ENCODE data around the gene ANHX. TPM values are rescaled to one million over a fixed set of nuclear protein-coding genes. Genes with fewer than 3 reads are reported as not detected.

Gene ANHX
- total and polyA plus RNA-seq, 2 experiments from 2014 or later = not detected

DNA sequence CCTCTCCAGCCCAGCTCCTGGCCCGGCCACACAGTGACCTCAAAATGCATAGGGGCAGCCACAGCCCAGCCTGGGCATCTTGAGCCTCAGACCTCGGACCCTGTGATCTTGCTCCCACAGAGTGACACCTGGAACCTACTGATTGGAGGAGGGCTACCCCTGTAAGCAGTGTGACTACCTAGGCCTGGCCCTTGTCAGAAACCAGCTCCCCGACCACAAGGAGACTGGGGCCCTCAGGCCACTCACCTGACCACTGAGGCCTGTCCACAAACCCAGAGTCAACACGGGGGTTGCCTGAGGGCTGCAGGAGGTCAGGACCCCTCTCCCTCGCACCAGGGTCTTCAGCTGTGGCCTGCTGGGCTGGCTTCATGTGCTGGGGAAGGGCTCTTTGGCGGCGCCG is 9.0 kb downstream of the ANHX start (continued):
- TF ChIP-seq EZH2phosphoT487 (IDR thresholded peaks at IDR 0.05; ENCODE audit: unreplicated experiment) (no peak), ZNF331 (CRISPR knock-in tag; IDR thresholded peaks at IDR 0.05; ENCODE audit: low read depth) (no peak), CTCF (conservative IDR thresholded peaks at IDR 0.05; ENCODE audit: low read depth in 2 of 2) (no peak)
- TF ChIP-seq, protein P1, sequence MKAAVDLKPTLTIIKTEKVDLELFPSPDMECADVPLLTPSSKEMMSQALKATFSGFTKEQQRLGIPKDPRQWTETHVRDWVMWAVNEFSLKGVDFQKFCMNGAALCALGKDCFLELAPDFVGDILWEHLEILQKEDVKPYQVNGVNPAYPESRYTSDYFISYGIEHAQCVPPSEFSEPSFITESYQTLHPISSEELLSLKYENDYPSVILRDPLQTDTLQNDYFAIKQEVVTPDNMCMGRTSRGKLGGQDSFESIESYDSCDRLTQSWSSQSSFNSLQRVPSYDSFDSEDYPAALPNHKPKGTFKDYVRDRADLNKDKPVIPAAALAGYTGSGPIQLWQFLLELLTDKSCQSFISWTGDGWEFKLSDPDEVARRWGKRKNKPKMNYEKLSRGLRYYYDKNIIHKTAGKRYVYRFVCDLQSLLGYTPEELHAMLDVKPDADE (IDR thresholded peaks at IDR 0.05) = no peak

- no peak overlapping the region for H3K4me3 Mint-ChIP-seq
- no peaks in the 10 kb centered on the region for H3K27me3 ChIP-seq (ENCODE audit: insufficient read depth)
- TF ChIP-seq CTCF (conservative IDR thresholded peaks at IDR 0.05; ENCODE audit: low read depth in 2 of 2) (no peak), STAT1 (IDR thresholded peaks at IDR 0.05; ENCODE audit: unreplicated experiment) (no peak), ZNF114 (CRISPR knock-in tag; IDR thresholded peaks at IDR 0.05) (no peak), POLR2AphosphoS5 (IDR thresholded peaks at IDR 0.05; ENCODE audit: low read depth) (no peak), EZH2phosphoT487 (IDR thresholded peaks at IDR 0.05; ENCODE audit: unreplicated experiment) (no peak), ZNF331 (CRISPR knock-in tag; IDR thresholded peaks at IDR 0.05; ENCODE audit: low read depth) (no peak), CREB1 (CRISPR knock-in tag; IDR thresholded peaks at IDR 0.05; ENCODE audit: low read depth) (no peak), JUNB (IDR thresholded peaks at IDR 0.05; ENCODE audit: unreplicated experiment) (no peak)
- TF ChIP-seq, protein P2, sequence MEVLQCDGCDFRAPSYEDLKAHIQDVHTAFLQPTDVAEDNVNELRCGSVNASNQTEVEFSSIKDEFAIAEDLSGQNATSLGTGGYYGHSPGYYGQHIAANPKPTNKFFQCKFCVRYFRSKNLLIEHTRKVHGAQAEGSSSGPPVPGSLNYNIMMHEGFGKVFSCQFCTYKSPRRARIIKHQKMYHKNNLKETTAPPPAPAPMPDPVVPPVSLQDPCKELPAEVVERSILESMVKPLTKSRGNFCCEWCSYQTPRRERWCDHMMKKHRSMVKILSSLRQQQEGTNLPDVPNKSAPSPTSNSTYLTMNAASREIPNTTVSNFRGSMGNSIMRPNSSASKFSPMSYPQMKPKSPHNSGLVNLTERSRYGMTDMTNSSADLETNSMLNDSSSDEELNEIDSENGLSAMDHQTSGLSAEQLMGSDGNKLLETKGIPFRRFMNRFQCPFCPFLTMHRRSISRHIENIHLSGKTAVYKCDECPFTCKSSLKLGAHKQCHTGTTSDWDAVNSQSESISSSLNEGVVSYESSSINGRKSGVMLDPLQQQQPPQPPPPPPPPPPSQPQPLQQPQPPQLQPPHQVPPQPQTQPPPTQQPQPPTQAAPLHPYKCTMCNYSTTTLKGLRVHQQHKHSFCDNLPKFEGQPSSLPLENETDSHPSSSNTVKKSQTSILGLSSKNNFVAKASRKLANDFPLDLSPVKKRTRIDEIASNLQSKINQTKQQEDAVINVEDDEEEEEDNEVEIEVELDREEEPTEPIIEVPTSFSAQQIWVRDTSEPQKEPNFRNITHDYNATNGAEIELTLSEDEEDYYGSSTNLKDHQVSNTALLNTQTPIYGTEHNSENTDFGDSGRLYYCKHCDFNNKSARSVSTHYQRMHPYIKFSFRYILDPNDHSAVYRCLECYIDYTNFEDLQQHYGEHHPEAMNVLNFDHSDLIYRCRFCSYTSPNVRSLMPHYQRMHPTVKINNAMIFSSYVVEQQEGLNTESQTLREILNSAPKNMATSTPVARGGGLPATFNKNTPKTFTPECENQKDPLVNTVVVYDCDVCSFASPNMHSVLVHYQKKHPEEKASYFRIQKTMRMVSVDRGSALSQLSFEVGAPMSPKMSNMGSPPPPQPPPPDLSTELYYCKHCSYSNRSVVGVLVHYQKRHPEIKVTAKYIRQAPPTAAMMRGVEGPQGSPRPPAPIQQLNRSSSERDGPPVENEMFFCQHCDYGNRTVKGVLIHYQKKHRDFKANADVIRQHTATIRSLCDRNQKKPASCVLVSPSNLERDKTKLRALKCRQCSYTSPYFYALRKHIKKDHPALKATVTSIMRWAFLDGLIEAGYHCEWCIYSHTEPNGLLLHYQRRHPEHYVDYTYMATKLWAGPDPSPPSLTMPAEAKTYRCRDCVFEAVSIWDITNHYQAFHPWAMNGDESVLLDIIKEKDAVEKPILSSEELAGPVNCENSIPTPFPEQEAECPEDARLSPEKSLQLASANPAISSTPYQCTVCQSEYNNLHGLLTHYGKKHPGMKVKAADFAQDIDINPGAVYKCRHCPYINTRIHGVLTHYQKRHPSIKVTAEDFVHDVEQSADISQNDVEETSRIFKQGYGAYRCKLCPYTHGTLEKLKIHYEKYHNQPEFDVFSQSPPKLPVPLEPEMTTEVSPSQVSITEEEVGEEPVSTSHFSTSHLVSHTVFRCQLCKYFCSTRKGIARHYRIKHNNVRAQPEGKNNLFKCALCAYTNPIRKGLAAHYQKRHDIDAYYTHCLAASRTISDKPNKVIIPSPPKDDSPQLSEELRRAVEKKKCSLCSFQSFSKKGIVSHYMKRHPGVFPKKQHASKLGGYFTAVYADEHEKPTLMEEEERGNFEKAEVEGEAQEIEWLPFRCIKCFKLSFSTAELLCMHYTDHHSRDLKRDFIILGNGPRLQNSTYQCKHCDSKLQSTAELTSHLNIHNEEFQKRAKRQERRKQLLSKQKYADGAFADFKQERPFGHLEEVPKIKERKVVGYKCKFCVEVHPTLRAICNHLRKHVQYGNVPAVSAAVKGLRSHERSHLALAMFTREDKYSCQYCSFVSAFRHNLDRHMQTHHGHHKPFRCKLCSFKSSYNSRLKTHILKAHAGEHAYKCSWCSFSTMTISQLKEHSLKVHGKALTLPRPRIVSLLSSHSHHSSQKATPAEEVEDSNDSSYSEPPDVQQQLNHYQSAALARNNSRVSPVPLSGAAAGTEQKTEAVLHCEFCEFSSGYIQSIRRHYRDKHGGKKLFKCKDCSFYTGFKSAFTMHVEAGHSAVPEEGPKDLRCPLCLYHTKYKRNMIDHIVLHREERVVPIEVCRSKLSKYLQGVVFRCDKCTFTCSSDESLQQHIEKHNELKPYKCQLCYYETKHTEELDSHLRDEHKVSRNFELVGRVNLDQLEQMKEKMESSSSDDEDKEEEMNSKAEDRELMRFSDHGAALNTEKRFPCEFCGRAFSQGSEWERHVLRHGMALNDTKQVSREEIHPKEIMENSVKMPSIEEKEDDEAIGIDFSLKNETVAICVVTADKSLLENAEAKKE (CRISPR knock-in tag; IDR thresholded peaks at IDR 0.05) = no peak
- DNase-seq (ENCODE audit: low spot score) = no peak
- no peak overlapping the region for H3K27ac ChIP-seq (ENCODE audit: low read depth)
- no peaks in the 10 kb centered on the region for H3K36me3 ChIP-seq (ENCODE audit: insufficient read depth)
- H3K27ac Mint-ChIP-seq = no peak overlapping the region
- no peak for ATAC-seq
- no peaks in the 10 kb centered on the region for H4K20me1 ChIP-seq (replicated peaks; ENCODE audit: insufficient read depth)
- no peak overlapping the region for H3K4me2 ChIP-seq
- H3K27me3 Mint-ChIP-seq (ENCODE audit: insufficient read depth, low read depth, poor library complexity) = peaks cover 9% of the 10 kb centered on the region
- no peaks in the 10 kb centered on the region for H3F3A ChIP-seq (replicated peaks; ENCODE audit: low read depth)
- no peak overlapping the region for H2AFZ ChIP-seq
- peaks cover 39% of the 10 kb centered on the region for H3K36me3 Mint-ChIP-seq (ENCODE audit: low read depth)
- no peaks in the 10 kb centered on the region for H3K79me2 ChIP-seq (replicated peaks; ENCODE audit: insufficient read depth)
- no peak overlapping the region for H3K4me3 ChIP-seq
- no peaks in the 10 kb centered on the region for H3K9me2 ChIP-seq (ENCODE audit: insufficient read depth)
- no peaks in the 10 kb centered on the region for H3K4me1 Mint-ChIP-seq
- H3K9me3 Mint-ChIP-seq = peaks cover 96% of the 10 kb centered on the region
- no peaks in the 10 kb centered on the region for H3K4me1 ChIP-seq (ENCODE audit: insufficient read depth)
These were observed 10.2 kb downstream of the ANHX start for GRCh38 chr12:133225527-133225926.

Data from GM23338 (cell line).